ENCODE data around the gene GRIN2D.

The GRIN2D gene

DNA sequence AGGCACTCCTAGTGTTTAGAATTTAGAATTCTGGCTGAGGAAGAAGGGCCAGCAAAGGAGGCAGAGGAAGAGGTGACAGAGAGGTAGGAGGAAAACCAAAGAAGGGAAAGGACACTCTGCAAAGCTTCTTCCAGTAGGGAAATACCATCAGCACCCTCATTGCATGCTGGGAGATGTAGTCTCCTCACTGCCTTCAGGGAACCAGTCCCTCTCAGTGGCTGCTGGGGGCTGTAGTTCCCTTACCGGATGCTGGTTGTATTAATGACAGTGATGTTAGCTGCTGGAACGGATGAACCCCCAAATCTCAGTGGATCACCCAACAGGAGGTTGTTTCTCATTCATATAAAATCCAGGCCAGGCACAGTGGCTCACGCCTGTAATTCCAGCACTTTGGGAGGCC is 10.1 kb downstream of the GRIN2D start (continued):
- TF ChIP-seq SALL2 (tag by site-specific recombination; IDR thresholded peaks at IDR 0.05; ENCODE audit: borderline replicate concordance) (no peak), ZNF837 (tag by site-specific recombination; IDR thresholded peaks at IDR 0.05) (no peak), ZNF571 (tag by site-specific recombination; IDR thresholded peaks at IDR 0.05) (no peak), ZNF202 (tag by site-specific recombination; IDR thresholded peaks at IDR 0.05; ENCODE audit: borderline replicate concordance) (no peak), ZSCAN16 (tag by site-specific recombination; IDR thresholded peaks at IDR 0.05) (no peak), ZNF585B (tag by site-specific recombination; IDR thresholded peaks at IDR 0.05) (no peak), ZBTB48 (tag by site-specific recombination; IDR thresholded peaks at IDR 0.05) (peak; percentile 44; the same call in 1 of the 2 replicates), SP2 (tag by site-specific recombination; IDR thresholded peaks at IDR 0.05) (no peak), ZNF530 (tag by site-specific recombination; IDR thresholded peaks at IDR 0.05; ENCODE audit: low read depth) (no peak)
- TF ChIP-seq, protein P1, sequence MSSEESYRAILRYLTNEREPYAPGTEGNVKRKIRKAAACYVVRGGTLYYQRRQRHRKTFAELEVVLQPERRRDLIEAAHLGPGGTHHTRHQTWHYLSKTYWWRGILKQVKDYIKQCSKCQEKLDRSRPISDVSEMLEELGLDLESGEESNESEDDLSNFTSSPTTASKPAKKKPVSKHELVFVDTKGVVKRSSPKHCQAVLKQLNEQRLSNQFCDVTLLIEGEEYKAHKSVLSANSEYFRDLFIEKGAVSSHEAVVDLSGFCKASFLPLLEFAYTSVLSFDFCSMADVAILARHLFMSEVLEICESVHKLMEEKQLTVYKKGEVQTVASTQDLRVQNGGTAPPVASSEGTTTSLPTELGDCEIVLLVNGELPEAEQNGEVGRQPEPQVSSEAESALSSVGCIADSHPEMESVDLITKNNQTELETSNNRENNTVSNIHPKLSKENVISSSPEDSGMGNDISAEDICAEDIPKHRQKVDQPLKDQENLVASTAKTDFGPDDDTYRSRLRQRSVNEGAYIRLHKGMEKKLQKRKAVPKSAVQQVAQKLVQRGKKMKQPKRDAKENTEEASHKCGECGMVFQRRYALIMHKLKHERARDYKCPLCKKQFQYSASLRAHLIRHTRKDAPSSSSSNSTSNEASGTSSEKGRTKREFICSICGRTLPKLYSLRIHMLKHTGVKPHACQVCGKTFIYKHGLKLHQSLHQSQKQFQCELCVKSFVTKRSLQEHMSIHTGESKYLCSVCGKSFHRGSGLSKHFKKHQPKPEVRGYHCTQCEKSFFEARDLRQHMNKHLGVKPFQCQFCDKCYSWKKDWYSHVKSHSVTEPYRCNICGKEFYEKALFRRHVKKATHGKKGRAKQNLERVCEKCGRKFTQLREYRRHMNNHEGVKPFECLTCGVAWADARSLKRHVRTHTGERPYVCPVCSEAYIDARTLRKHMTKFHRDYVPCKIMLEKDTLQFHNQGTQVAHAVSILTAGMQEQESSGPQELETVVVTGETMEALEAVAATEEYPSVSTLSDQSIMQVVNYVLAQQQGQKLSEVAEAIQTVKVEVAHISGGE (tag by site-specific recombination; conservative IDR thresholded peaks at IDR 0.05; ENCODE audit: low read depth), result peak; percentile 42; the same call in 1 of the 2 replicates
- TF ChIP-seq, protein P2, sequence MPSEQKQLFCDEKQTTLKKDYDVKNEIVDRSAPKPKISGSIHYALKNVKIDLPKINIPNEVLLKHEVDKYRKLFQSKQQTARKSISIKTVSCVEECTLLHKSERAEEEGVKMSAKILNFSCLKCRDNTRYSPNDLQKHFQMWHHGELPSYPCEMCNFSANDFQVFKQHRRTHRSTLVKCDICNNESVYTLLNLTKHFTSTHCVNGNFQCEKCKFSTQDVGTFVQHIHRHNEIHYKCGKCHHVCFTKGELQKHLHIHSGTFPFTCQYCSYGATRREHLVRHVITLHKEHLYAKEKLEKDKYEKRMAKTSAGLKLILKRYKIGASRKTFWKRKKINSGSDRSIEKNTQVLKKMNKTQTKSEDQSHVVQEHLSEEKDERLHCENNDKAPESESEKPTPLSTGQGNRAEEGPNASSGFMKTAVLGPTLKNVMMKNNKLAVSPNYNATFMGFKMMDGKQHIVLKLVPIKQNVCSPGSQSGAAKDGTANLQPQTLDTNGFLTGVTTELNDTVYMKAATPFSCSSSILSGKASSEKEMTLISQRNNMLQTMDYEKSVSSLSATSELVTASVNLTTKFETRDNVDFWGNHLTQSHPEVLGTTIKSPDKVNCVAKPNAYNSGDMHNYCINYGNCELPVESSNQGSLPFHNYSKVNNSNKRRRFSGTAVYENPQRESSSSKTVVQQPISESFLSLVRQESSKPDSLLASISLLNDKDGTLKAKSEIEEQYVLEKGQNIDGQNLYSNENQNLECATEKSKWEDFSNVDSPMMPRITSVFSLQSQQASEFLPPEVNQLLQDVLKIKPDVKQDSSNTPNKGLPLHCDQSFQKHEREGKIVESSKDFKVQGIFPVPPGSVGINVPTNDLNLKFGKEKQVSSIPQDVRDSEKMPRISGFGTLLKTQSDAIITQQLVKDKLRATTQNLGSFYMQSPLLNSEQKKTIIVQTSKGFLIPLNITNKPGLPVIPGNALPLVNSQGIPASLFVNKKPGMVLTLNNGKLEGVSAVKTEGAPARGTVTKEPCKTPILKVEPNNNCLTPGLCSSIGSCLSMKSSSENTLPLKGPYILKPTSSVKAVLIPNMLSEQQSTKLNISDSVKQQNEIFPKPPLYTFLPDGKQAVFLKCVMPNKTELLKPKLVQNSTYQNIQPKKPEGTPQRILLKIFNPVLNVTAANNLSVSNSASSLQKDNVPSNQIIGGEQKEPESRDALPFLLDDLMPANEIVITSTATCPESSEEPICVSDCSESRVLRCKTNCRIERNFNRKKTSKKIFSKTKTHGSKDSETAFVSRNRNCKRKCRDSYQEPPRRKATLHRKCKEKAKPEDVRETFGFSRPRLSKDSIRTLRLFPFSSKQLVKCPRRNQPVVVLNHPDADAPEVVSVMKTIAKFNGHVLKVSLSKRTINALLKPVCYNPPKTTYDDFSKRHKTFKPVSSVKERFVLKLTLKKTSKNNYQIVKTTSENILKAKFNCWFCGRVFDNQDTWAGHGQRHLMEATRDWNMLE (tag by site-specific recombination; conservative IDR thresholded peaks at IDR 0.05; ENCODE audit: low read depth), result no peak; the same call in 1 of the 2 replicates
- TF ChIP-seq, protein P3, sequence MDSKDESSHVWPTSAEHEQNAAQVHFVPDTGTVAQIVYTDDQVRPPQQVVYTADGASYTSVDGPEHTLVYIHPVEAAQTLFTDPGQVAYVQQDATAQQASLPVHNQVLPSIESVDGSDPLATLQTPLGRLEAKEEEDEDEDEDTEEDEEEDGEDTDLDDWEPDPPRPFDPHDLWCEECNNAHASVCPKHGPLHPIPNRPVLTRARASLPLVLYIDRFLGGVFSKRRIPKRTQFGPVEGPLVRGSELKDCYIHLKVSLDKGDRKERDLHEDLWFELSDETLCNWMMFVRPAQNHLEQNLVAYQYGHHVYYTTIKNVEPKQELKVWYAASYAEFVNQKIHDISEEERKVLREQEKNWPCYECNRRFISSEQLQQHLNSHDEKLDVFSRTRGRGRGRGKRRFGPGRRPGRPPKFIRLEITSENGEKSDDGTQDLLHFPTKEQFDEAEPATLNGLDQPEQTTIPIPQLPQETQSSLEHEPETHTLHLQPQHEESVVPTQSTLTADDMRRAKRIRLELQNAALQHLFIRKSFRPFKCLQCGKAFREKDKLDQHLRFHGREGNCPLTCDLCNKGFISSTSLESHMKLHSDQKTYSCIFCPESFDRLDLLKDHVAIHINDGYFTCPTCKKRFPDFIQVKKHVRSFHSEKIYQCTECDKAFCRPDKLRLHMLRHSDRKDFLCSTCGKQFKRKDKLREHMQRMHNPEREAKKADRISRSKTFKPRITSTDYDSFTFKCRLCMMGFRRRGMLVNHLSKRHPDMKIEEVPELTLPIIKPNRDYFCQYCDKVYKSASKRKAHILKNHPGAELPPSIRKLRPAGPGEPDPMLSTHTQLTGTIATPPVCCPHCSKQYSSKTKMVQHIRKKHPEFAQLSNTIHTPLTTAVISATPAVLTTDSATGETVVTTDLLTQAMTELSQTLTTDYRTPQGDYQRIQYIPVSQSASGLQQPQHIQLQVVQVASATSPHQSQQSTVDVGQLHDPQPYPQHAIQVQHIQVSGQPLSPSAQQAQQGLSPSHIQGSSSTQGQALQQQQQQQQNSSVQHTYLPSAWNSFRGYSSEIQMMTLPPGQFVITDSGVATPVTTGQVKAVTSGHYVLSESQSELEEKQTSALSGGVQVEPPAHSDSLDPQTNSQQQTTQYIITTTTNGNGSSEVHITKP (tag by site-specific recombination; IDR thresholded peaks at IDR 0.05), result peak; percentile 99

DNA sequence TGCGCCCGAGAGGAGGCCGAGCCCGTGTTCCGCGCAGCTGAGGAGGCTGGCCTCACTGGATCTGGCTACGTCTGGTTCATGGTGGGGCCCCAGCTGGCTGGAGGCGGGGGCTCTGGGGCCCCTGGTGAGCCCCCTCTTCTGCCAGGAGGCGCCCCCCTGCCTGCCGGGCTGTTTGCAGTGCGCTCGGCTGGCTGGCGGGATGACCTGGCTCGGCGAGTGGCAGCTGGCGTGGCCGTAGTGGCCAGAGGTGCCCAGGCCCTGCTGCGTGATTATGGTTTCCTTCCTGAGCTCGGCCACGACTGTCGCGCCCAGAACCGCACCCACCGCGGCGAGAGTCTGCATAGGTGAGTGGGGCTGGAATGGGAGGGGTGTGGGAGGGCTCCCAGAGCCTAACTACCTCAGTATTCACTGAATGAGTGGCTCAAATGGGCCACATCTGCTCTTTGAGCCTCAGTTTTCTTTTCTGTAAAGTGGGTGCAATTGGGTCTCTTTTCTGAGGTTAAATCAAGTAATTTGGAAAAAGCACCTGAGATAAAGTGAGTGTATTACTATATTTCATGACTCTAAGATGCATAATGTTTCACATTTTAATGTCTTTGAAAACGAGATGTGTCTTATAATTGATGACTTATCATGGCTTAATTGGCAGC is 11.7 kb downstream of the GRIN2D start:
- ChIA-PET CTCF (interaction anchor here (0.7 to 7.0 kb wide), 4 partner anchors 9 to 85 kb away, joined by 4 to 69 read pairs (median 6); partner anchors contain the start of gene KDELR1), POLR2A (no interaction called here)
- no peaks in the 10 kb centered on the region for H3K4me1 ChIP-seq (ENCODE audit: control insufficient read depth, insufficient read depth, low read length)
- no peak overlapping the region for H3K27ac ChIP-seq (ENCODE audit: extremely low read depth, low read depth, low read length)
- H3K9me3 ChIP-seq (ENCODE audit: control insufficient read depth, insufficient read depth, low read depth, low read length), result no peaks in the 10 kb centered on the region
- H3K36me3 ChIP-seq (ENCODE audit: control insufficient read depth in 2 of 2, insufficient read depth in 1 of 2, low read length in 2 of 2), result no peaks in the 10 kb centered on the region
- H3K4me3 ChIP-seq (ENCODE audit: low read depth, low read length), result no peak overlapping the region
- no peak for TF ChIP-seq SETDB1 (IDR thresholded peaks at IDR 0.05; ENCODE audit: insufficient read length, low read length)
- TF ChIP-seq, protein P4, sequence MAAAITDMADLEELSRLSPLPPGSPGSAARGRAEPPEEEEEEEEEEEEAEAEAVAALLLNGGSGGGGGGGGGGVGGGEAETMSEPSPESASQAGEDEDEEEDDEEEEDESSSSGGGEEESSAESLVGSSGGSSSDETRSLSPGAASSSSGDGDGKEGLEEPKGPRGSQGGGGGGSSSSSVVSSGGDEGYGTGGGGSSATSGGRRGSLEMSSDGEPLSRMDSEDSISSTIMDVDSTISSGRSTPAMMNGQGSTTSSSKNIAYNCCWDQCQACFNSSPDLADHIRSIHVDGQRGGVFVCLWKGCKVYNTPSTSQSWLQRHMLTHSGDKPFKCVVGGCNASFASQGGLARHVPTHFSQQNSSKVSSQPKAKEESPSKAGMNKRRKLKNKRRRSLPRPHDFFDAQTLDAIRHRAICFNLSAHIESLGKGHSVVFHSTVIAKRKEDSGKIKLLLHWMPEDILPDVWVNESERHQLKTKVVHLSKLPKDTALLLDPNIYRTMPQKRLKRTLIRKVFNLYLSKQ (tag by site-specific recombination; IDR thresholded peaks at IDR 0.05; ENCODE audit: borderline replicate concordance), result no peak
- TF ChIP-seq ZNF549 (tag by site-specific recombination; IDR thresholded peaks at IDR 0.05), result no peak
- TF ChIP-seq SALL2 (tag by site-specific recombination; IDR thresholded peaks at IDR 0.05; ENCODE audit: borderline replicate concordance), result no peak
- no peak for TF ChIP-seq ZBTB8A (tag by site-specific recombination; IDR thresholded peaks at IDR 0.05)
- TF ChIP-seq TCF7L2 (IDR thresholded peaks at IDR 0.05; ENCODE audit: borderline replicate concordance, low read depth, low read length), result no peak
- no peak for TF ChIP-seq ZNF658 (tag by site-specific recombination; IDR thresholded peaks at IDR 0.05)
- TF ChIP-seq GLI4 (tag by site-specific recombination; IDR thresholded peaks at IDR 0.05), result no peak
- no peak for TF ChIP-seq KLF7 (tag by site-specific recombination; IDR thresholded peaks at IDR 0.05; ENCODE audit: borderline replicate concordance)
- TF ChIP-seq ZNF660 (tag by site-specific recombination; IDR thresholded peaks at IDR 0.05), result no peak
- TF ChIP-seq ZNF473 (tag by site-specific recombination; IDR thresholded peaks at IDR 0.05), result no peak
- no peak for TF ChIP-seq ZXDB (tag by site-specific recombination; IDR thresholded peaks at IDR 0.05)
